DMS 273 (cell line): ENCODE measurements around the gene TIMM8A.
"Not testable (repeated sequence)": the region's sequence is repeated elsewhere in the genome, so short reads cannot be mapped to it uniquely, and the experiment has no call there.

Source experiments
- DNase-seq: peaks from one replicate; lab custom pipeline; 2025; ENCODE audit not compliant: unreplicated experiment; lab: John Stamatoyannopoulos, UW

The TIMM8A gene

DNA sequence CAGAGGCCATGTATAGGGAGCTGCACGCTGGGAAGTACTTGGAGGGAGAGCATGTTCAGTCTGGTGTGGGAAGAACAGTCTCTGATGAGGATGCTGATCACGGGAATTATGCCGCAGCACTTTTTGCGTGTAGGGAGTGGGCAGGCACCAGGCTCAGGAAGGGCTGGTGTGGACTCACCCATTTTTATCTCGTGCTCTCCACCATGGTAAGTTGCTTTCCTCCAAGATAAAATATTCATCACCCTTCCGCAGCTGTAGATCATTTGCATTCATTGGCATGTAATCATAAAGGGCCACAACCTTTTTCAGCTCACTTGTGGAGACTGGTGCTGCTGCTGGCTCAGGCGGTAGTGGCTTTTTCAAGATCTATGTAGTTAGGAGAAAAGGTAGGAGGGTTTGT is 11.8 kb upstream of the TIMM8A start:
- DNase-seq, result no peak

GRCh38 chrX:101359966-101360365 is 11.4 kb upstream of the TIMM8A start:
- DNase-seq, result no peak

GRCh38 chrX:101357166-101357795 is 8.7 kb upstream of the TIMM8A start:
- DNase-seq, result peak; percentile 38

GRCh38 chrX:101349193-101349562 is 636 bp upstream of the TIMM8A start:
- no peak for DNase-seq

- no peak for DNase-seq
Observed at GRCh38 chrX:101347859-101348451, 587 bp downstream of the TIMM8A start.

DNA sequence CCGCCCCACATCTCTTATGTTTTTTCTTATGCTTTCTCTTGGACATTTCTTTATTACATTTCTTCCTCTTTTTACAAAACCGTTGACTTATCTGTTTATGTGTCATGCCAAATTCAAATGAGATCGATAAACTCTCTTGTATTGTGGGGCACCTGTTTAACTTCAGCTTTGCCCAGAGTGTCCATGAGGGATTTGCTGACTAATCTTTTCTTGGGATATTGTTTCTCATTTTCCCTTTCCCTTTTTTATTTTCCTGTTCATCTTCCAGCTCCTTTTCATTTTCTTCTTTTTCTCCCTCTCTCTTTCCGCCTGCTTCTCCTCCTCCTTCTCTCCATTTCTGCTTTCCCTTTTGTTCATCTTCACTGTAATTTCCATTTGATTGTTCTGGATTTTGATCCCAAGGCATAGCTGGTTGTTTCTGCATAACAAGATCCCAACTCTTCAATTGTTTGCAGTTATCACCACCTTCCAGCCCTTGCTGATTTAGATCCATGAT is 10.7 kb downstream of the TIMM8A start:
- DNase-seq, result no peak

GRCh38 chrX:101334310-101334709 is 14.2 kb downstream of the TIMM8A start:
- not testable (repeated sequence) for DNase-seq

GRCh38 chrX:101326600-101326999 is 21.9 kb downstream of the TIMM8A start:
- peak; percentile 12 for DNase-seq

- no peak for DNase-seq
Observed at GRCh38 chrX:101303790-101304189, 44.8 kb downstream of the TIMM8A start.
